Measurements from ENCODE around the gene TMEM140. TPM values are rescaled to one million over a fixed set of nuclear protein-coding genes. Genes with fewer than 3 reads are reported as not detected.

TMEM140 gene
- total and polyA plus RNA-seq, 2 experiments from 2014 or later, result 1.6 to 6.1 TPM

DNA sequence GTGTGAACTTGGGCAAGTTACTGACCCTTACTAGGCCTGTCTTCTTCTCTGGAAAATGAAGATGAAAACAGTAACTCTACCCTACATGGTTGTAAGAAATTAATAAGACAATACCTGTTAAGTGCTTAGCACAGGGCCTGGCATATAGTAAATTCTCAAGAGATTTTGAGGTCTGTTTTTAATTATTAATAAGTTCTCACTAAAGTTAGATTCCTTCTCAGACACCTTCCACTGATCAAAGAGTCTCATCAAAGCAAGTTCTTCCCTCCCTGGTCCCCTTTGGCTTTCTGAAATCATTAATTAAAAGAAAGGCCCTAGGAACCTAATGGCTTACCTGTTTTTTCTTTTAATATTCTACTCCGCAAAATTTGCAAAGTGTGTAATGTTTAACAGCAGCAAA, 4.6 kb downstream of the TMEM140 start:
- no peak for TF ChIP-seq EZH2phosphoT487 (IDR thresholded peaks at IDR 0.05; ENCODE audit: insufficient read depth, low read depth)
- no peak for TF ChIP-seq EZH2 (IDR thresholded peaks at IDR 0.05; ENCODE audit: insufficient read depth, poor library complexity, severe bottlenecking)
- Histone ChIP-seq H3K36me3 (ENCODE audit: low read depth) (no peaks in the 10 kb centered on the region), H3K9me2 (ENCODE audit: insufficient read depth) (no peaks in the 10 kb centered on the region), H3K9me3 (ENCODE audit: low read depth) (no peaks in the 10 kb centered on the region), H4K20me1 (ENCODE audit: insufficient read depth) (no peaks in the 10 kb centered on the region), H3K4me1 (ENCODE audit: insufficient read depth) (no peaks in the 10 kb centered on the region), H2AFZ (no peak overlapping the region), H3K79me2 (ENCODE audit: insufficient read depth) (no peaks in the 10 kb centered on the region), H3K4me2 (ENCODE audit: unreplicated experiment) (no peak overlapping the region), H3F3A (ENCODE audit: insufficient read depth) (no peaks in the 10 kb centered on the region), H3K4me3 (no peak overlapping the region), H3K27ac (no peak overlapping the region), H3K27me3 (replicated peaks; ENCODE audit: insufficient read depth) (no peaks in the 10 kb centered on the region), H3K9ac (no peak overlapping the region)
- 89 to 94% methylated on average over 1 of the region's 1 CpG for WGBS, 2 experiments (ENCODE audit: low coverage in 1 of 2, low lambda C conversion rate in 2 of 2, missing lambda C conversion rate in 2 of 2)
- in situ Hi-C loops (cut with MboI), result no loop called here
- DNase-seq, result no peak

DNA sequence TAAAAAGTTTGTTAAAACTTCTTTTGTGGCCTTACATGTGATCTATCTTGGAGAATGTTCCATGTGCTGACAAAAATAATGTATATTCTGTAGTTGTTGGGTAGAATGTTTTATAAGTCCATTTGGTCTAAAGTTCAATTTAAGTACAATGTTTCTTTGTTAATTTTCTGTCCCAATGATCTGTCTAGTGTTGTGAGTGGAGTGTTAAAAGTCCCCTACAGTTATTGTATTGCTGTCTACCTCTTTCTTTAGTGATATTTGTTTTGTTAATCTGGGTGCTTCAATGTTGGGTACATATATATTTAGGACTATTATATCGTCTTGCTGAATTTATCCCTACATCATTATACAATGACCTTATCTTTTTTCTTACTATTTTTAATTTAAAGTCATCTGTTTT, 6.9 kb downstream of the TMEM140 start:
- H3K4me1 ChIP-seq (ENCODE audit: insufficient read depth), result peaks cover 5% of the 10 kb centered on the region
- no peak for TF ChIP-seq EZH2 (IDR thresholded peaks at IDR 0.05; ENCODE audit: insufficient read depth, poor library complexity, severe bottlenecking)
- no peak for TF ChIP-seq EZH2phosphoT487 (IDR thresholded peaks at IDR 0.05; ENCODE audit: insufficient read depth, low read depth)
- H3K4me3 ChIP-seq, result no peak overlapping the region
- H3K9me3 ChIP-seq (ENCODE audit: low read depth), result no peaks in the 10 kb centered on the region
- 70 to 78% methylated on average over 1 of the region's 1 CpG for WGBS, 2 experiments (ENCODE audit: low coverage in 1 of 2, low lambda C conversion rate in 2 of 2, missing lambda C conversion rate in 2 of 2)
- H3K27ac ChIP-seq, result no peak overlapping the region
- H2AFZ ChIP-seq, result no peak overlapping the region
- no peaks in the 10 kb centered on the region for H4K20me1 ChIP-seq (ENCODE audit: insufficient read depth)
- H3K9me2 ChIP-seq (ENCODE audit: insufficient read depth), result no peaks in the 10 kb centered on the region
- in situ Hi-C loops (cut with MboI), result no loop called here
- H3K36me3 ChIP-seq (ENCODE audit: low read depth), result no peaks in the 10 kb centered on the region
- no peaks in the 10 kb centered on the region for H3F3A ChIP-seq (ENCODE audit: insufficient read depth)
- no peaks in the 10 kb centered on the region for H3K27me3 ChIP-seq (replicated peaks; ENCODE audit: insufficient read depth)
- no peak overlapping the region for H3K4me2 ChIP-seq (ENCODE audit: unreplicated experiment)
- no peak overlapping the region for H3K9ac ChIP-seq
- H3K79me2 ChIP-seq (ENCODE audit: insufficient read depth), result no peaks in the 10 kb centered on the region
- no peak for DNase-seq

DNA sequence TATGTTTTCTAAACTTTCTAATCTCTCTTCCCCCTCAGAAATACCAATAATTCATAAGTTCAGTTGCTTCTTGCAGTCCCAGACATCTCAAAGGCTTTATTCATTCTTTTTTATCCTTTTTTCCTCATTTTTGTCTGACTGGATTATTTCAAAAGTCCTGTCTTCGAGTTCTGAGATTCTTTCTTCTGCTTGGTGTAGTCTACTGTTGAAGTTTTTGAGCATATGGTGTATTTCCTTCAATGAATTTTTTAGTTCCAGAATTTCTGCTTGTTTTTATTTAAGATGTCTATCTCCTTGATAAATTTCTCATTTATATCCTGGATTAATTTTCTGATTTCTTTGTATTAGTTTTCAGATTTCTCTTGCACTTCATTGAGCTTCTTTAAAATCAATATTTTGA, 8.4 kb downstream of the TMEM140 start:
- no peak overlapping the region for H3K9ac ChIP-seq
- peaks cover 14% of the 10 kb centered on the region for H3K4me1 ChIP-seq (ENCODE audit: insufficient read depth)
- no peaks in the 10 kb centered on the region for H4K20me1 ChIP-seq (ENCODE audit: insufficient read depth)
- no peaks in the 10 kb centered on the region for H3K9me2 ChIP-seq (ENCODE audit: insufficient read depth)
- in situ Hi-C loops (cut with MboI), result no loop called here
- 0 out of 2 replicates have a peak, but pooled peaks cover 9% of the 10 kb centered on the region for H3F3A ChIP-seq (ENCODE audit: insufficient read depth)
- no peaks in the 10 kb centered on the region for H3K36me3 ChIP-seq (ENCODE audit: low read depth)
- WGBS, 2 experiments (ENCODE audit: low coverage in 1 of 2, low lambda C conversion rate in 2 of 2, missing lambda C conversion rate in 2 of 2), result 59 to 69% methylated on average over 1 of the region's 1 CpG
- no peak for DNase-seq
- no peak for TF ChIP-seq EZH2 (IDR thresholded peaks at IDR 0.05; ENCODE audit: insufficient read depth, poor library complexity, severe bottlenecking)
- no peak for TF ChIP-seq EZH2phosphoT487 (IDR thresholded peaks at IDR 0.05; ENCODE audit: insufficient read depth, low read depth)
- no peaks in the 10 kb centered on the region for H3K79me2 ChIP-seq (ENCODE audit: insufficient read depth)
- H3K9me3 ChIP-seq (ENCODE audit: low read depth), result no peaks in the 10 kb centered on the region
- no peak overlapping the region for H3K27ac ChIP-seq
- no peak overlapping the region for H2AFZ ChIP-seq
- H3K4me3 ChIP-seq, result no peak overlapping the region
- H3K4me2 ChIP-seq (ENCODE audit: unreplicated experiment), result no peak overlapping the region
- H3K27me3 ChIP-seq (replicated peaks; ENCODE audit: insufficient read depth), result no peaks in the 10 kb centered on the region

DNA sequence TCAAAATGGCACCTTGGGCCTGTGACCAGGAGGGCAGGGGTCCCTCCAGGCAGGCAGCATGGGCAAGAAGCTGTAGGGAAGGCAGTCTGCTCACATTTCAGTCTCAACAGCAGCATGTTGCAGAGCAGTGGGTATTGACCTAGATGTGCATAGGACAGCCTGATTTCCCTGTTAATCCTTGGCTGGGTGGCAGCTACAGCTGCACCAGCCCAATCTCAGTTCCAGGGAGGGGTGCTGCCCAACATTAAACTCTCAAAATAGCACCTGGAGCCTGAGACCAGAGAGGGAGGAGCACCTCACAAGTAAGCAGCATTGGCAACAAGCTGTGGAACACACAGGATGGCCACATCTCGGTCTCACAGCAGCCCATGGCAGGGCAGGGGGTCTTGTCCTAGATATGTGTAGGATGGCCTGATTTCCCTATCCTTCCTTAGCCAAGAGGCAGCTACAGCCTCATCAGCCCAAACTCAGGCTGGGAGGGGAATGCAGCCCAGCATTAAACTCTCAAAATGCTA, 10.3 kb downstream of the TMEM140 start:
- no peaks in the 10 kb centered on the region for H3K79me2 ChIP-seq (ENCODE audit: insufficient read depth)
- H4K20me1 ChIP-seq (ENCODE audit: insufficient read depth), result no peaks in the 10 kb centered on the region
- no peaks in the 10 kb centered on the region for H3K36me3 ChIP-seq (ENCODE audit: low read depth)
- no peak overlapping the region for H3K9ac ChIP-seq
- 92 to 100% methylated on average over 1 of the region's 1 CpG for WGBS, 2 experiments (ENCODE audit: low coverage in 1 of 2, low lambda C conversion rate in 2 of 2, missing lambda C conversion rate in 2 of 2)
- H3K9me2 ChIP-seq (ENCODE audit: insufficient read depth), result no peaks in the 10 kb centered on the region
- in situ Hi-C loops (cut with MboI), result no loop called here
- peaks cover 14% of the 10 kb centered on the region for H3K4me1 ChIP-seq (ENCODE audit: insufficient read depth)
- H3F3A ChIP-seq (ENCODE audit: insufficient read depth), result 0 out of 2 replicates have a peak, but pooled peaks cover 10% of the 10 kb centered on the region
- DNase-seq, result no peak
- H3K27me3 ChIP-seq (replicated peaks; ENCODE audit: insufficient read depth), result no peaks in the 10 kb centered on the region
- H2AFZ ChIP-seq, result no peak overlapping the region
- no peak overlapping the region for H3K4me2 ChIP-seq (ENCODE audit: unreplicated experiment)
- H3K27ac ChIP-seq, result no peak overlapping the region
- H3K9me3 ChIP-seq (ENCODE audit: low read depth), result no peaks in the 10 kb centered on the region
- no peak for TF ChIP-seq EZH2phosphoT487 (IDR thresholded peaks at IDR 0.05; ENCODE audit: insufficient read depth, low read depth)
- no peak for TF ChIP-seq EZH2 (IDR thresholded peaks at IDR 0.05; ENCODE audit: insufficient read depth, poor library complexity, severe bottlenecking)
- H3K4me3 ChIP-seq, result no peak overlapping the region

- WGBS, 2 experiments (ENCODE audit: low coverage in 1 of 2, low lambda C conversion rate in 2 of 2, missing lambda C conversion rate in 2 of 2), result 90 to 92% methylated on average over 6 of the region's 6 CpGs
- Histone ChIP-seq H3K36me3 (ENCODE audit: low read depth) (no peaks in the 10 kb centered on the region), H2AFZ (no peak overlapping the region), H3K27ac (no peak overlapping the region), H3K4me3 (no peak overlapping the region), H3K4me1 (ENCODE audit: insufficient read depth) (peaks cover 14% of the 10 kb centered on the region), H3F3A (ENCODE audit: insufficient read depth) (0 out of 2 replicates have a peak, but pooled peaks cover 10% of the 10 kb centered on the region), H3K27me3 (replicated peaks; ENCODE audit: insufficient read depth) (no peaks in the 10 kb centered on the region), H3K79me2 (ENCODE audit: insufficient read depth) (no peaks in the 10 kb centered on the region), H3K4me2 (ENCODE audit: unreplicated experiment) (no peak overlapping the region), H3K9me2 (ENCODE audit: insufficient read depth) (no peaks in the 10 kb centered on the region), H4K20me1 (ENCODE audit: insufficient read depth) (no peaks in the 10 kb centered on the region), H3K9ac (no peak overlapping the region), H3K9me3 (ENCODE audit: low read depth) (no peaks in the 10 kb centered on the region)
- DNase-seq, result no peak
- in situ Hi-C loops (cut with MboI), result no loop called here
- TF ChIP-seq EZH2 (IDR thresholded peaks at IDR 0.05; ENCODE audit: insufficient read depth, poor library complexity, severe bottlenecking) (no peak), EZH2phosphoT487 (IDR thresholded peaks at IDR 0.05; ENCODE audit: insufficient read depth, low read depth) (no peak)
Measured at GRCh38 chr7:135158874-135159273, 11.0 kb downstream of the TMEM140 start.

Measured in GM23248 (cell line).